ENCODE results near the gene DAP. TPM values are rescaled to one million over a fixed set of nuclear protein-coding genes. Genes with fewer than 3 reads are reported as not detected.

The DAP gene
- total and polyA plus RNA-seq, 12 donors: 14.2 to 52.5 (median 28.0) TPM

GRCh38 chr5:10768328-10768899, 7.4 kb upstream of the DAP start:
- no peaks in the 10 kb centered on the region for H3K36me3 ChIP-seq
- TF ChIP-seq CTCF (IDR thresholded peaks at IDR 0.05): no peak
- H3K9me3 ChIP-seq: no peaks in the 10 kb centered on the region
- no peak for DNase-seq
- intact Hi-C loops (cut with DNase I): no loop called here
- no peak overlapping the region for H3K4me3 ChIP-seq
- no peak for ATAC-seq
- WGBS, 2 donors: 77 to 79% methylated on average over 3 of the region's 3 CpGs
- no peak overlapping the region for H3K27ac ChIP-seq
- peaks cover 0 to under 1% (median 0%) of the 10 kb centered on the region in 9 donors for H3K4me1 ChIP-seq
- no peaks in the 10 kb centered on the region for H3K27me3 ChIP-seq

GRCh38 chr5:10762776-10763500, 1.9 kb upstream of the DAP start:
- Histone ChIP-seq H3K36me3 (no peaks in the 10 kb centered on the region), H3K27me3 (no peaks in the 10 kb centered on the region), H3K4me1 (peaks cover 0 to 40% (median 17%) of the 10 kb centered on the region in 9 donors), H3K4me3 (no peak overlapping the region), H3K9me3 (no peaks in the 10 kb centered on the region), H3K27ac (peak overlapping the region in 2 of 10 donors; percentile 95 to 99)
- no peak for ATAC-seq
- intact Hi-C loops (cut with DNase I): loop anchor here in 4 of 10 donors (5.0 kb wide), 2 partner anchors 41 to 61 kb away; no protein-coding TSS in a partner anchor
- 72 to 81% methylated on average over 10 of the region's 10 CpGs for WGBS, 2 donors
- TF ChIP-seq CTCF (IDR thresholded peaks at IDR 0.05): no peak
- no peak for DNase-seq

GRCh38 chr5:10761933-10762775, 1.1 kb upstream of the DAP start:
- Histone ChIP-seq H3K4me1 (peaks cover 0 to 48% (median 25%) of the 10 kb centered on the region in 9 donors), H3K36me3 (no peaks in the 10 kb centered on the region), H3K9me3 (no peaks in the 10 kb centered on the region), H3K27ac (peak overlapping the region; percentile 84 to 99 (median 96)), H3K4me3 (peak overlapping the region in 9 of 10 donors; percentile 47 to 77 (median 71)), H3K27me3 (no peaks in the 10 kb centered on the region)
- peak in 4 of 8 donors; percentile 6 to 30 (median 10) for ATAC-seq
- WGBS, 2 donors: 70 to 72% methylated on average over 17 of the region's 17 CpGs
- intact Hi-C loops (cut with DNase I): loop anchor here in 5 of 10 donors (2.0 to 5.0 kb wide), 4 partner anchors 35 to 60 kb away; no protein-coding TSS in a partner anchor
- peak; percentile 39 to 48 for DNase-seq
- no peak for TF ChIP-seq CTCF (IDR thresholded peaks at IDR 0.05)

- intact Hi-C loops (cut with DNase I): loop anchor here in 5 of 10 donors (2.0 to 5.0 kb wide), 4 partner anchors 34 to 59 kb away; no protein-coding TSS in a partner anchor
Measured at GRCh38 chr5:10760921-10761184, 181 bp downstream of the DAP start.

More at GRCh38 chr5:10760921-10761184, 181 bp downstream of the DAP start:
- DNase-seq (no peak), ATAC-seq (peak in 2 of 8 donors; percentile 18 to 30)
- Histone ChIP-seq H3K36me3 (peaks cover 0 to 1% (median 0%) of the 10 kb centered on the region in 9 donors), H3K4me1 (peaks cover 0 to 59% (median 37%) of the 10 kb centered on the region in 9 donors), H3K9me3 (no peaks in the 10 kb centered on the region), H3K4me3 (peak overlapping the region; percentile 47 to 77 (median 70)), H3K27me3 (no peaks in the 10 kb centered on the region), H3K27ac (peak overlapping the region; percentile 82 to 99 (median 95))
- 0% methylated on average over 10 to 42 of the region's 42 CpGs for WGBS, 2 donors
- no peak for TF ChIP-seq CTCF (IDR thresholded peaks at IDR 0.05)
